CD14-positive monocyte (primary cell): Measurements from ENCODE around the gene MPND. TPM values are rescaled to one million over a fixed set of nuclear protein-coding genes. Genes with fewer than 3 reads are reported as not detected.

ENCODE experiments used
- DNase-seq, 3 donors: peaks; one replicate each; pipeline ENCODE4 v3.0.0-alpha.2; 2011 to 2022
- H2AFZ ChIP-seq: 2 replicates; pipeline ENCODE4 v1.6.0; 2012; ENCODE audit warnings: mild to moderate bottlenecking, low read depth, low read length, inconsistent platforms; ENCODE audit not compliant: insufficient read depth, poor library complexity, severe bottlenecking
- H3K27ac ChIP-seq, 2 donors: 1 replicate in 1 of 2; 2 replicates in 1 of 2; pipeline ENCODE4 v1.5.1; 2012 to 2013; ENCODE audit warnings: low read length in 2 of 2, control low read depth in 1 of 2, inconsistent platforms in 1 of 2, low read depth in 1 of 2, mild to moderate bottlenecking in 1 of 2
- H3K27me3 ChIP-seq, 2 donors: one replicate each; pipeline versions ENCODE4 v1.6.0 to v1.6.1; 2011 to 2013; ENCODE audit warnings: low read length in 2 of 2; ENCODE audit not compliant: control insufficient read depth in 2 of 2, insufficient read depth in 2 of 2
- H3K36me3 ChIP-seq, 2 donors: replicated peaks in 1 of 2; 1 replicate in 1 of 2; 2 replicates in 1 of 2; pipeline versions ENCODE4 v1.5.1 to v1.6.1; 2012 to 2013; ENCODE audit warnings: low read length in 2 of 2, control low read depth in 1 of 2, inconsistent platforms in 1 of 2, mild to moderate bottlenecking in 1 of 2; ENCODE audit not compliant: insufficient read depth in 2 of 2, control insufficient read depth in 1 of 2
- H3K4me1 ChIP-seq, 2 donors: 1 replicate in 1 of 2; 2 replicates in 1 of 2; pipeline versions ENCODE4 v1.5.1 to v1.6.1; 2012 to 2013; ENCODE audit warnings: low read length in 2 of 2, control low read depth in 1 of 2, inconsistent platforms in 1 of 2, mild to moderate bottlenecking in 1 of 2, moderate library complexity in 1 of 2; ENCODE audit not compliant: insufficient read depth in 2 of 2, control insufficient read depth in 1 of 2
- H3K4me2 ChIP-seq: replicated peaks from 2 replicates; pipeline ENCODE3; 2012; ENCODE audit warnings: low read length, moderate library complexity, mild to moderate bottlenecking; ENCODE audit not compliant: poor library complexity, severe bottlenecking; ENCODE audit errors: extremely low read depth
- H3K4me3 ChIP-seq, 3 experiments: fragments of 200-600 bp in 1 of 3; sonication (generic) in 1 of 3; replicated peaks in 1 of 3; 1 replicate in 2 of 3; 2 replicates in 1 of 3; pipeline ENCODE4 v1.5.1; 2011 to 2013; ENCODE audit warnings: low read length in 3 of 3, mild to moderate bottlenecking in 3 of 3, control low read depth in 2 of 3, low read depth in 2 of 3, inconsistent platforms in 1 of 3, moderate library complexity in 1 of 3
- H3K79me2 ChIP-seq: 2 replicates; pipeline ENCODE4 v1.6.0; 2012; ENCODE audit warnings: mild to moderate bottlenecking, control low read depth, inconsistent platforms, low read length, moderate library complexity; ENCODE audit not compliant: insufficient read depth
- H3K9ac ChIP-seq: 2 replicates; pipeline ENCODE4 v1.6.0; 2017; ENCODE audit warnings: low read length, mild to moderate bottlenecking; ENCODE audit not compliant: insufficient read depth, poor library complexity, severe bottlenecking
- H3K9me3 ChIP-seq, 2 donors: replicated peaks in 1 of 2; 1 replicate in 1 of 2; 2 replicates in 1 of 2; pipeline versions ENCODE4 v1.5.1 to v1.6.1; 2012 to 2013; ENCODE audit warnings: low read length in 2 of 2, control low read depth in 1 of 2; ENCODE audit not compliant: control insufficient read depth in 1 of 2, insufficient read depth in 1 of 2
- H4K20me1 ChIP-seq: 2 replicates; pipeline ENCODE4 v1.6.0; 2012; ENCODE audit warnings: mild to moderate bottlenecking, low read length, control low read depth, moderate library complexity; ENCODE audit not compliant: insufficient read depth
- H3K27ac Mint-ChIP-seq, 7 donors: one replicate each; pipeline ENCODE4 v1.8.0; 2020; ENCODE audit warnings: mild to moderate bottlenecking in 7 of 7, mixed read lengths in 7 of 7, moderate library complexity in 6 of 7, inconsistent platforms in 2 of 7
- H3K27me3 Mint-ChIP-seq, 3 donors: one replicate each; pipeline ENCODE4 v1.8.0; 2021 to 2022; ENCODE audit warnings: low read depth in 3 of 3, mild to moderate bottlenecking in 3 of 3, mixed read lengths in 3 of 3, moderate library complexity in 3 of 3, inconsistent platforms in 1 of 3
- H3K36me3 Mint-ChIP-seq, 2 donors: one replicate each; pipeline ENCODE4 v1.8.0; 2020; ENCODE audit warnings: mixed read lengths in 2 of 2, inconsistent platforms in 1 of 2, mild to moderate bottlenecking in 1 of 2
- H3K4me1 Mint-ChIP-seq: one replicate; pipeline ENCODE4 v1.8.0; 2020; ENCODE audit warnings: mild to moderate bottlenecking, mixed read lengths
- H3K4me3 Mint-ChIP-seq, 2 donors: one replicate each; pipeline ENCODE4 v1.8.0; 2020; ENCODE audit warnings: mild to moderate bottlenecking in 2 of 2, mixed read lengths in 2 of 2, moderate library complexity in 1 of 2
- H3K9me3 Mint-ChIP-seq, 7 donors: one replicate each; pipeline ENCODE4 v1.8.0; 2020 to 2022; ENCODE audit warnings: mixed read lengths in 7 of 7, mild to moderate bottlenecking in 6 of 7, moderate library complexity in 6 of 7, inconsistent platforms in 2 of 7
- CTCF ChIP-seq: fragments of 200-600 bp; IDR thresholded peaks from one replicate; pipeline ENCODE4 v1.8.0; 2022; ENCODE audit warnings: antibody characterized with exemption, mild to moderate bottlenecking
- WGBS: methylation state at CpG from one replicate; pipeline ENCODE4 v1.1.5; 2013; ENCODE audit warnings: missing lambda C conversion rate; ENCODE audit not compliant: insufficient coverage; 5-methylcytosine and 5-hydroxymethylcytosine counted together
- intact Hi-C, 2 donors: fragments of 100-400 bp; cut with micrococcal nuclease; formaldehyde crosslinking; loops; one replicate each; pipeline versions ENCODE4 v1.15.0 to v1.15.1; 2023
- polyA plus RNA-seq, 3 donors: library from polyadenylated mRNA; depleted of rRNA in 1 of 3; unstranded in 2 of 3; stranded (reverse) in 1 of 3; fragments of 300-500 nt in 2 of 3; fragments of >200 nt in 1 of 3; fragmentation: Illumina TruSeq in 2 of 3; gene quantifications; 1 replicate in 2 of 3; 2 replicates in 1 of 3; pipeline ENCODE4 v1.2.3, GENCODE V29; 2012 to 2021

The MPND gene
- polyA plus RNA-seq, 3 donors: 6.5 to 15.9 (median 7.0) TPM

- peak overlapping the region; percentile 79 to 84 for H3K4me3 Mint-ChIP-seq
- DNase-seq: no peak
- Histone ChIP-seq H3K4me1 (peaks cover 37 to 44% of the 10 kb centered on the region in 2 donors), H3K79me2 (peaks cover 77% of the 10 kb centered on the region), H3K4me3 (peak overlapping the region; percentile 63 to 89 (median 80)), H4K20me1 (peaks cover 16% of the 10 kb centered on the region), H3K4me2 (peak overlapping the region; percentile 99), H3K36me3 (peaks cover 0 to 6% of the 10 kb centered on the region in 2 donors), H3K27ac (peak overlapping the region; percentile 27 to 90), H3K9ac (peak overlapping the region; percentile 93), H3K27me3 (no peaks in the 10 kb centered on the region), H3K9me3 (no peaks in the 10 kb centered on the region), H2AFZ (peak overlapping the region; percentile 85)
- H3K27ac Mint-ChIP-seq: peak overlapping the region; percentile 62 to 93 (median 88)
- no peaks in the 10 kb centered on the region for H3K9me3 Mint-ChIP-seq
- peaks cover 40% of the 10 kb centered on the region for H3K4me1 Mint-ChIP-seq
- TF ChIP-seq CTCF: no peak
- 11% methylated on average over 31 of the region's 32 CpGs for WGBS
- intact Hi-C loops: loop anchor here (2.0 to 5.0 kb wide), 3 partner anchors 28 to 54 kb away; partner anchors contain the start of gene UBXN6 (in 2 of the 2)
- peaks cover 0 to 3% (median 0%) of the 10 kb centered on the region in 3 donors for H3K27me3 Mint-ChIP-seq
- peaks cover 4 to 28% of the 10 kb centered on the region in 2 donors for H3K36me3 Mint-ChIP-seq
Measured at GRCh38 chr19:4403005-4403761, 59.8 kb downstream of the MPND start.

GRCh38 chr19:4405977-4406376, 62.6 kb downstream of the MPND start:
- no peak overlapping the region for H3K9ac ChIP-seq
- no peak overlapping the region for H3K4me2 ChIP-seq
- Mint-ChIP-seq H3K4me1 (peaks cover 25% of the 10 kb centered on the region), H3K36me3 (peaks cover 16 to 47% of the 10 kb centered on the region in 2 donors), H3K9me3 (no peaks in the 10 kb centered on the region), H3K4me3 (no peak overlapping the region), H3K27ac (no peak overlapping the region), H3K27me3 (peaks cover 0 to 5% (median 0%) of the 10 kb centered on the region in 3 donors)
- 100% methylated on average over 3 of the region's 8 CpGs for WGBS
- no peaks in the 10 kb centered on the region for H3K27me3 ChIP-seq
- peaks cover 15 to 27% of the 10 kb centered on the region in 2 donors for H3K36me3 ChIP-seq
- no peak for DNase-seq
- no peaks in the 10 kb centered on the region for H3K9me3 ChIP-seq
- no peak overlapping the region for H2AFZ ChIP-seq
- no peak overlapping the region for H3K4me3 ChIP-seq
- peaks cover 83% of the 10 kb centered on the region for H3K79me2 ChIP-seq
- H3K4me1 ChIP-seq: peaks cover 20 to 23% of the 10 kb centered on the region in 2 donors
- no peaks in the 10 kb centered on the region for H4K20me1 ChIP-seq
- no peak for TF ChIP-seq CTCF
- intact Hi-C loops: no loop called here
- H3K27ac ChIP-seq: no peak overlapping the region
